ENCODE measurements around the gene GNG13. TPM values are rescaled to one million over a fixed set of nuclear protein-coding genes. Genes with fewer than 3 reads are reported as not detected.

The GNG13 gene
- total RNA-seq: not detected
- long read RNA-seq: 0 reads

DNA sequence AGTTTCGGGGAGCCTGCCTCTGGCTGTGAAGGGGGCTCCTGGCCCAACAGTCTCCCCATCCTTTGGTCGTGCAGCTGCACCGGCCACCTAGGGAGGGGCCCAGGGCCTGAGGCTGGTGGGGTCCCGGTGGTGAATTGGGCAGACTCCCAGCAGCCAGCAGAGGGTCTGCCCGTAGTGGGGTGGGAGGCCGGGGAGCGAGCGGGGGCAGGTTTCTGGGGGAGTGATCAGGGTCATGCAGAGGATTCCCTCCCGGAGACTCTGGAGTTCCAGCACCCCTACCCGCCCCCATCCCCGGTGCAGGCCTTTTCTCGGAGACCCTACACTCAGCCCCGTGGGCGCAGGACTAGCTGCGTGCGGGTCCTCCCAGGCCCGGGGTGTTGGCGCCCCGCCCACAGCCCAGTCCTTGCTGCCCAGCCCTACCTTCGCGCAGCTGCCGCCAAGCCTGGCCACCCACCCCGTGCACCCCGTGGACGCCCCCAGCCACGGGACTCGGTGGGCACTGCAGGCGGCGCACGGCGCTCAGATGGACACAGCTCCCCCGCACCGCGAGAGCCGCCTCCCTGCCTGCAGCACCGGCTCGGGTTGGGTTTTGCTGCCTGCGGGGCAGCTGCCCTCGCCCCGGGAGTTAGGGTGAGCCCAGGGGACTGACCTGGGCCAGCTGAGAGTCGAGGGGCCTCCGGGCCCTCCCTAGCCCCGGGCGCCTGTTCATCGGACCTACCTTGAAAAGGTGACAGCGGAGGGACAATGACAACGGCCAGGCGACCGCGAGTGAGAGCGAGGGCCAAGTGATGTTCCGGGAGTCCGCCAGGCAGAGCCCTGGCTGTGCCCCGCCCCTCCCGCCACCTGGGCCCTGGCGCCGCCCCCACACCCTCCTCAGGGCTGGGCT, at the start of gene GNG13:
Gene GNG13, minus strand, starts transcription at position 787 of the 886 bp plus-strand sequence. CDS start 1,657 bp downstream, outside the sequence.
- no peak for DNase-seq
- TF ChIP-seq, protein P1, sequence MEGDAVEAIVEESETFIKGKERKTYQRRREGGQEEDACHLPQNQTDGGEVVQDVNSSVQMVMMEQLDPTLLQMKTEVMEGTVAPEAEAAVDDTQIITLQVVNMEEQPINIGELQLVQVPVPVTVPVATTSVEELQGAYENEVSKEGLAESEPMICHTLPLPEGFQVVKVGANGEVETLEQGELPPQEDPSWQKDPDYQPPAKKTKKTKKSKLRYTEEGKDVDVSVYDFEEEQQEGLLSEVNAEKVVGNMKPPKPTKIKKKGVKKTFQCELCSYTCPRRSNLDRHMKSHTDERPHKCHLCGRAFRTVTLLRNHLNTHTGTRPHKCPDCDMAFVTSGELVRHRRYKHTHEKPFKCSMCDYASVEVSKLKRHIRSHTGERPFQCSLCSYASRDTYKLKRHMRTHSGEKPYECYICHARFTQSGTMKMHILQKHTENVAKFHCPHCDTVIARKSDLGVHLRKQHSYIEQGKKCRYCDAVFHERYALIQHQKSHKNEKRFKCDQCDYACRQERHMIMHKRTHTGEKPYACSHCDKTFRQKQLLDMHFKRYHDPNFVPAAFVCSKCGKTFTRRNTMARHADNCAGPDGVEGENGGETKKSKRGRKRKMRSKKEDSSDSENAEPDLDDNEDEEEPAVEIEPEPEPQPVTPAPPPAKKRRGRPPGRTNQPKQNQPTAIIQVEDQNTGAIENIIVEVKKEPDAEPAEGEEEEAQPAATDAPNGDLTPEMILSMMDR (IDR thresholded peaks at IDR 0.05): no peak
- no peak within 1 kb of the TSS for H3K4me3 ChIP-seq
- no peaks in the 10 kb centered on the region for H3K9me3 ChIP-seq
- intact Hi-C loops (cut with DNase I): no loop called here
- H3K27me3 ChIP-seq (ENCODE audit: low read depth): peaks cover 32% of the 10 kb centered on the region
- no peak within 1 kb of the TSS for H3K27ac ChIP-seq
- H3K36me3 ChIP-seq: no peaks in the 10 kb centered on the region
- no peaks in the 10 kb centered on the region for H3K4me1 ChIP-seq
- ATAC-seq: no peak

DNA sequence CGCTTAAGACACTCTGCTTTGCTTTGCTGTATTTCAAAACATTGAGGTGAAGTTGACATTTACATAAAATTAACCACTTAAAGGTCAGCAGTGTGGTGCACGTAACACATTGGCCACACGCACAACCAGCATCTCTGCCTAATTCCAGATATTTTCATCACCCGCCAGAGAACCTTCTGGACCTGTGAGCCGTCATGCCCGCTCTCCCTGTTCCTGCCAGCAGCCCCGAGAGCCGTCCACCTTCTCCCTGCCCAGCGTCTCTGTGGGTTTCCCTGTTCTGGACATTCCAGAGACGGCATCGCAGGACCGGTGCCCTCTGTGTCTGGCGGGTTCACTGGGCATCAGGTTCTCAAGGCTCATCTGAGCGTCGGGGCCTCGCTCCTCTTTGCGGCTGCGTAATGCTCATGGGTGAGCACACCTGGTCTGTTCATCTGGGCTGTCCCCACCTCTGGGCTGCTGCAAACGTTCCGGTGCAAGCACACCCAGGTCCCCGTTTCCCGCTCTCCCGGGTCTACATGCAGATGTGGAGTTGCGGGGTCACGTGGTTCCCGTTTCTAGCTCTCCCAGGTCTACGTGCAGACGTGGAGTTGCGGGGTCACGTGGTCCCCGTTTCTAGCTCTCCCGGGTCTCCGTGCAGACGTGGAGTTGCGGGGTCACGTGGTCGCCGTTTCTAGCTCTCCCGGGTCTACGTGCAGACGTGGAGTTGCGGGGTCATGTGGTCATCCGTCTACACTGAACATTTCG, 48.1 kb upstream of the GNG13 start:
- intact Hi-C loops (cut with DNase I): no loop called here
- no peaks in the 10 kb centered on the region for H3K36me3 ChIP-seq
- no peaks in the 10 kb centered on the region for H3K9me3 ChIP-seq
- DNase-seq (no peak), ATAC-seq (no peak)
- TF ChIP-seq, protein P1 (IDR thresholded peaks at IDR 0.05): no peak
- no peak overlapping the region for H3K4me3 ChIP-seq
- no peak overlapping the region for H3K27ac ChIP-seq
- no peaks in the 10 kb centered on the region for H3K27me3 ChIP-seq (ENCODE audit: low read depth)
- no peaks in the 10 kb centered on the region for H3K4me1 ChIP-seq

- ATAC-seq (no peak), DNase-seq (no peak)
- Histone ChIP-seq H3K36me3 (no peaks in the 10 kb centered on the region), H3K4me1 (no peaks in the 10 kb centered on the region), H3K27me3 (ENCODE audit: low read depth) (no peaks in the 10 kb centered on the region), H3K27ac (no peak overlapping the region), H3K4me3 (no peak overlapping the region), H3K9me3 (no peaks in the 10 kb centered on the region)
- intact Hi-C loops (cut with DNase I): no loop called here
- TF ChIP-seq, protein P1 (IDR thresholded peaks at IDR 0.05): no peak
Measured at GRCh38 chr16:847681-848445, 47.3 kb upstream of the GNG13 start.

- H3K27me3 ChIP-seq (ENCODE audit: low read depth): no peaks in the 10 kb centered on the region
- no peak for DNase-seq
- TF ChIP-seq, protein P1 (IDR thresholded peaks at IDR 0.05): no peak
- H3K4me3 ChIP-seq: no peak overlapping the region
- no peak for ATAC-seq
- H3K27ac ChIP-seq: no peak overlapping the region
- H3K9me3 ChIP-seq: no peaks in the 10 kb centered on the region
- no peaks in the 10 kb centered on the region for H3K36me3 ChIP-seq
- intact Hi-C loops (cut with DNase I): no loop called here
- H3K4me1 ChIP-seq: no peaks in the 10 kb centered on the region
Measured at GRCh38 chr16:847151-847550, 46.6 kb upstream of the GNG13 start.

GRCh38 chr16:845351-845745, 44.8 kb upstream of the GNG13 start:
- TF ChIP-seq, protein P1 (IDR thresholded peaks at IDR 0.05): no peak
- ATAC-seq (no peak), DNase-seq (no peak)
- peaks cover 10% of the 10 kb centered on the region for H3K27me3 ChIP-seq (ENCODE audit: low read depth)
- no peak overlapping the region for H3K4me3 ChIP-seq
- H3K27ac ChIP-seq: no peak overlapping the region
- no peaks in the 10 kb centered on the region for H3K36me3 ChIP-seq
- no peaks in the 10 kb centered on the region for H3K9me3 ChIP-seq
- intact Hi-C loops (cut with DNase I): no loop called here
- no peaks in the 10 kb centered on the region for H3K4me1 ChIP-seq

Data from lower lobe of right lung (tissue), 2 donors.